Large intestine (tissue), 3 donors: ENCODE results near the gene GRIK5. TPM values are rescaled to one million over a fixed set of nuclear protein-coding genes. Genes with fewer than 3 reads are reported as not detected.
"Not testable (repeated sequence)": the region's sequence is repeated elsewhere in the genome, so short reads cannot be mapped to it uniquely, and the experiment has no call there.

Source experiments
- DNase-seq, 2 donors: peaks; one replicate each; pipeline versions ENCODE4 v3.0.0 to v3.0.0-alpha.2; 2013
- H3K27ac ChIP-seq: one replicate; pipeline ENCODE4 v1.5.1; 2013; ENCODE audit warnings: low read length
- H3K27me3 ChIP-seq: 2 replicates; pipeline ENCODE4 v1.6.1; 2013; ENCODE audit warnings: low read length; ENCODE audit not compliant: control insufficient read depth, insufficient read depth
- H3K36me3 ChIP-seq: 2 replicates; pipeline ENCODE4 v1.6.1; 2013; ENCODE audit warnings: low read length; ENCODE audit not compliant: control insufficient read depth, insufficient read depth
- H3K4me1 ChIP-seq: one replicate; pipeline ENCODE4 v1.6.1; 2013; ENCODE audit warnings: low read length; ENCODE audit not compliant: control insufficient read depth, insufficient read depth
- H3K4me3 ChIP-seq: one replicate; pipeline ENCODE4 v1.5.1; 2013; ENCODE audit warnings: low read length
- H3K9me3 ChIP-seq: one replicate; pipeline ENCODE4 v1.6.1; 2013; ENCODE audit warnings: mild to moderate bottlenecking, low read depth, low read length, moderate library complexity; ENCODE audit not compliant: control insufficient read depth
- WGBS: methylation state at CpG from one replicate; pipeline ENCODE4 v1.1.5; 2013; ENCODE audit warnings: low lambda C conversion rate; ENCODE audit not compliant: insufficient coverage; 5-methylcytosine and 5-hydroxymethylcytosine counted together
- polyA plus RNA-seq: library from polyadenylated mRNA; unstranded; fragments of 120-200 nt; gene quantifications from one replicate; pipeline ENCODE4 v1.2.1, GENCODE V29; 2013

GRIK5 gene
- polyA plus RNA-seq, 1 donor = 4.7 TPM

- Histone ChIP-seq H3K27me3 (no peaks in the 10 kb centered on the region), H3K4me3 (no peak overlapping the region), H3K36me3 (no peaks in the 10 kb centered on the region), H3K27ac (no peak overlapping the region), H3K9me3 (no peaks in the 10 kb centered on the region), H3K4me1 (no peaks in the 10 kb centered on the region)
- WGBS = no CpG with 5 or more reads among the region's 14 CpGs
- DNase-seq = no peak
Measured at GRCh38 chr19:42051166-42052115, 18.6 kb downstream of the GRIK5 start.

DNA sequence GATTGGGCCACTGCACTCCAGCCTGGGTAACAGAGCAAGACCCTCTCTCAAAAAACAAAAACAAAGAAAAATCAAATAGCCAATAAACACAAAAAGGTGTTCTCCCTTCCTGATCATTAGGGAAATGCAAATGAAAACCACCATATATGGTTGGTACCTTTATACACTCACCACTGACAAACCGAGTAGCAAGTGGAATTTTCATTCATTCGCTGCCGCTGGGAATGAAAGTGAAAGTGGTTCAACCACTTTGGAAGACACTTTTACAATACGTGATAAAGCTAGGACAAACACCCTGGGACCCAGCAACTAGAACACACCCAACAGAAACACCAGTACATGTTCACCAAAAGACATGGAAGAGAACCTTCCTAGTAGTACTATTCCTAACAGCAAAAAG lies 21.0 kb downstream of the GRIK5 start:
- no peak overlapping the region for H3K27ac ChIP-seq
- no peaks in the 10 kb centered on the region for H3K4me1 ChIP-seq
- H3K4me3 ChIP-seq = no peak overlapping the region
- H3K27me3 ChIP-seq = peaks cover 6% of the 10 kb centered on the region
- DNase-seq = peak in 1 of 2 donors; percentile 66
- H3K9me3 ChIP-seq = no peaks in the 10 kb centered on the region
- no peaks in the 10 kb centered on the region for H3K36me3 ChIP-seq
- no CpG with 5 or more reads among the region's 4 CpGs for WGBS

- H3K27ac ChIP-seq = no peak overlapping the region
- no peaks in the 10 kb centered on the region for H3K36me3 ChIP-seq
- H3K9me3 ChIP-seq = no peaks in the 10 kb centered on the region
- peaks cover 6% of the 10 kb centered on the region for H3K27me3 ChIP-seq
- no peaks in the 10 kb centered on the region for H3K4me1 ChIP-seq
- no peak for DNase-seq
- H3K4me3 ChIP-seq = no peak overlapping the region
- WGBS = 100% methylated on average over 3 of the region's 7 CpGs
Measured at GRCh38 chr19:42045575-42045974, 24.4 kb downstream of the GRIK5 start.

DNA sequence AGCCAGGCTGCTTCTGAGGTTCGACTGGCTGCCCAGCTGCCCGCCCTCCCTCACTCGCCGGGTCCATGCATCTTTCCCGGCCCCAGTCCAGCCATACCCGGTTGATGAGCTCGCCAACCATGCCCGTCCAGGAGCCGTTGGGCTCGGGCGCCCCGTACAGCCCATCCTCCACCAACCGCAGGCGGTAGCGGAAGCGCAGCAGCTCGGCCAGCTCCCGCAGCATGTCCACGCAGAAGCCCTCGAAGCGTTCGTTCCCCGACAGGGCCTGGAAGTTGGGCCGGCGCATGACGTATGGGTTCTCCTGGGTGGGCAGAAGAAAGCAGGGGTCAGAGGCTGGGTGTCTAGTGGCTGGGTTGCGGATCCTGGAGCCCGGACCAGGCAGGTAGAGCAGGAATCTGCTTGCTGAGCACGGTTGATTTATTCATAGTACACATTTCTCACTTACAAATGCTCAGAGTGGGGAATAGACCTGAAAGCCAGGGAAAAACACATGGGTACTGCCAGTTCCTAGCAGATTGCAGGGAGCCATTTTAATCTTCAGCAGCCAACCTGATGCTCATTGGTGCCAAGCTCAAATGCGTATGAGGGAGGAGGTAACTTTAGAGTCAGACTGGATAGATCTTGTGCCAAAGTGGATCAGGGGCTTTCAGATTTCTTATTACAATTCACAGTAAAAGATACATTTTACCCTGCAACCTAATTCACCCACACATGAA lies 27.4 kb downstream of the GRIK5 start:
- no CpG with 5 or more reads among the region's 30 CpGs for WGBS
- no peak for DNase-seq
- H3K27ac ChIP-seq = no peak overlapping the region

DNA sequence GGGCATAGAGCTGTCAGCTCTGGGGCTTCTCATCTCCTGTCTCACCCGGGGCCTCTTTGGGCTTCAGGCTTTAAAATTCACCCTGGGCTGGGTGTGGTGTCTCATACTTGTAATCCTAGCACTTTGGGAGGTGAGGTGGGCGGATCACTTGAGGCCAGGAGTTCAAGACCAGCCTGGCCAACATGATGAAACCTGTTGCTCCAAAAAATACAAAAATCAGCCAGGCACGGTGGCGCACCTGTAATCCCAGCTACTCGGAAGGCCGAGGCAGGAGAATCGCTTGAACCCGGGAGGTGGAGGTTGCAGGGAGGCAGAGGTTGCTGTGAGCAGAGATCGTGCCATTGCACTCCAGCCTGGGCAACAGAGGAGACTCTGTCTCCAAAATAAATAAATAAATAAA lies 29.5 kb downstream of the GRIK5 start:
- H3K4me3 ChIP-seq = not testable (repeated sequence)
- WGBS = no CpG with 5 or more reads among the region's 9 CpGs

More for the DNA sequence above, 27.4 kb downstream of the GRIK5 start:
- Histone ChIP-seq H3K9me3 (no peaks in the 10 kb centered on the region), H3K4me3 (no peak overlapping the region), H3K4me1 (no peaks in the 10 kb centered on the region), H3K36me3 (no peaks in the 10 kb centered on the region), H3K27me3 (peaks cover 6% of the 10 kb centered on the region)

DNA sequence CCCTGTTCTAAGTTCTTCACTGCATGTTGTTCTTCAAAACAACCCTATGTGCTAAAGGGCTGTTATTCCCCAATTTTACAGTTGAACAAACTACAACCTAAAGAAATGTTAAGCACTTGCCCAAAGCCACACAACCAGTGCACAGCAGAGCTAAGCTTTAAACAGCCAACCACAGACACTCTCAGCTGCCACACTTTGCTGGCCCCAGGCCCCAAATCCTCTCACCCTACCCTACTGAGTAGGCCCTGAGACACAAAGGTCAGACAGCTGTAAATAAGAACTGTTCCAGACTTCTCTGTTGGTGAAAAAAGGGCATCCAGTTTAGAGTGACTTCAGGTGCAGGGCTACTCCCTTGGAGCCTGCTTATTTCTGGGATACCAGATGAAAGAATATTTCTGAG lies 30.0 kb downstream of the GRIK5 start:
- Histone ChIP-seq H3K36me3 (no peaks in the 10 kb centered on the region), H3K27ac (no peak overlapping the region), H3K4me3 (no peak overlapping the region), H3K27me3 (peaks cover under 1% of the 10 kb centered on the region), H3K9me3 (no peaks in the 10 kb centered on the region), H3K4me1 (no peaks in the 10 kb centered on the region)
- no peak for DNase-seq

More for the DNA sequence above, 29.5 kb downstream of the GRIK5 start:
- not testable (repeated sequence) for H3K4me1 ChIP-seq, H3K27me3 ChIP-seq, H3K9me3 ChIP-seq, H3K27ac ChIP-seq, H3K36me3 ChIP-seq, DNase-seq

DNA sequence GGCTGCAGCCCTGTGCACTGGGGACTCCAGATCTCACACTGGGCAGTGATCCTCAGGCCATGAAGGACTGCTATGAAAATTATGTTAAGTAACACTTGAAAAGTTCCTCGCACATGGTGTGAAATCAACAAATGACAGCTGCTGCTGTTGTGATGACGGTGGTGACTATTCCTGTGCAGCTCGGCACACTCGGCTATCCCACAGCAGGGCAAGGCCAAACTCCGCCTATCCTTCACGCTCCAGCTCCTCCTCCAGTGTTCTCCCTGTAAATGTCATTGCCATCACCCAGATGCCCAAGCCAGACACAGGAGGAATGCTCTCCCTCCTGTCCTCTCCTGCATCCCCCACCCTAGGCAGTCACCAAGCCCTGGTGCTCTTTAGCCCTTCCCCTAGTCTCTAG lies 31.3 kb downstream of the GRIK5 start:
- no peaks in the 10 kb centered on the region for H3K4me1 ChIP-seq
- no peaks in the 10 kb centered on the region for H3K9me3 ChIP-seq
- no CpG with 5 or more reads among the region's 6 CpGs for WGBS
- H3K27me3 ChIP-seq = no peaks in the 10 kb centered on the region
- H3K27ac ChIP-seq = no peak overlapping the region
- H3K4me3 ChIP-seq = no peak overlapping the region
- H3K36me3 ChIP-seq = no peaks in the 10 kb centered on the region
- no peak for DNase-seq

DNA sequence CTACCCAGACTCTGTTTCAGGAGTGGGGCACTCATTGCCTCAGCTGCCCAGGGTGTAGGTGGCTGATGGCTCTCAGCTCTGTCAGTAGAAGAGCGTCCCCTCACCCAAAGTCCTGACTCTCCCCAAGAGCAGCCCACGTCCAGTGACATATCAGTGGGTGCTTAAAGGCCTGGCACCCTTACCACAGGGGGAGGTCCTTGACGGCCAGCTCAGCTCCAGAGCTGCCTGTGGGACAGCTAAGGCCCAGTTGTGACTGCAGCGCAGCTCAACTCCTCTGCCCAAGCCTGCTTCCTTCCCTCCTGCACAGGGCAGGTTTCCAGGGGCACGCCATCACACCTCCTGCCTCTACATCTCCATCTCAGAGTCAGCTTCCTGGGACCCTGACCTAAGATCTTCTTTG lies 32.4 kb downstream of the GRIK5 start:
- no peak for DNase-seq
- no peak overlapping the region for H3K4me3 ChIP-seq
- no peaks in the 10 kb centered on the region for H3K36me3 ChIP-seq
- no CpG with 5 or more reads among the region's 5 CpGs for WGBS
- no peaks in the 10 kb centered on the region for H3K27me3 ChIP-seq
- H3K4me1 ChIP-seq = no peaks in the 10 kb centered on the region
- H3K27ac ChIP-seq = no peak overlapping the region
- no peaks in the 10 kb centered on the region for H3K9me3 ChIP-seq

GRCh38 chr19:42034640-42035391 lies 35.2 kb downstream of the GRIK5 start:
- H3K27me3 ChIP-seq, H3K36me3 ChIP-seq, H3K9me3 ChIP-seq, H3K4me1 ChIP-seq, H3K4me3 ChIP-seq, H3K27ac ChIP-seq: not testable (repeated sequence)
- peak; percentile 23 to 33 for DNase-seq
- WGBS = 33% methylated on average over 3 of the region's 17 CpGs

GRCh38 chr19:42033413-42033812 lies 36.6 kb downstream of the GRIK5 start:
- no peaks in the 10 kb centered on the region for H3K27me3 ChIP-seq
- no peaks in the 10 kb centered on the region for H3K4me1 ChIP-seq
- DNase-seq = no peak
- H3K27ac ChIP-seq = no peak overlapping the region
- WGBS = 58% methylated on average over 2 of the region's 5 CpGs
- H3K9me3 ChIP-seq = no peaks in the 10 kb centered on the region
- H3K4me3 ChIP-seq = no peak overlapping the region
- no peaks in the 10 kb centered on the region for H3K36me3 ChIP-seq
